AG04449 (cell line): ENCODE measurements around the gene WWTR1.

Experiments used
- CTCF ChIA-PET: fragments of 350-600 bp; formaldehyde crosslinking; extraction: SDS; loops from one replicate; lab custom pipeline; 2021; ENCODE audit warnings: antibody characterized with exemption; lab: Yijun Ruan, JAX
- POLR2A ChIA-PET: fragments of 400-600, 350-600 bp; formaldehyde crosslinking; extraction: SDS; loops from one replicate; lab custom pipeline; 2020; ENCODE audit warnings: antibody characterized with exemption, inconsistent platforms; lab: Yijun Ruan, JAX
- DNase-seq: peaks from one replicate; pipeline ENCODE4 v3.0.0-alpha.2; 2010; ENCODE audit warnings: low read depth, low spot score
- H3K4me3 ChIP-seq: 2 replicates; pipeline ENCODE4 v1.5.1; 2011; ENCODE audit warnings: low read depth, mild to moderate bottlenecking, control low read depth, low read length
- TF ChIP-seq, protein P1 (sequence below): IDR thresholded peaks from one replicate; pipeline ENCODE4 v1.5.1; 2011; ENCODE audit warnings: mild to moderate bottlenecking, moderate library complexity, low read length, control low read depth, inconsistent platforms; ENCODE audit not compliant: insufficient read depth; ENCODE audit errors: missing control alignments

Gene WWTR1

DNA sequence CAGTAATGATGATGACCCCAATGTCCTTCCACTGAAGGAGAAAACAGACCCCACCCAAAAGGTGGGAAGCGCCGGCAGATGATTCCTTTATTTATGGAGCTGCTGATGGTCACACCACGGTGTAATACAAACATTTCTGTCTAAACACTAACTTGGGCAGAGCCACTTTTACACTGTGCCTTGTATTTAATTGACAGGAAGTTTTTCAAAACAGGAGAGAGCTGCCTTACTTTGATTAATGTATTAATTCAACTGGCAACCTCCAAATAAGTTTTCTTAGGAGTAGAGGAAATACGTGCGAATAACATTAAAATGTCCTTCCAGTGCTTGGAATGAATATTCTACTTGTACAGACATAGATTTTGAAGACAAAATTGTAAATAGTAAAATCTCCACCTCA lies 70.4 kb downstream of the WWTR1 start:
- no peak for DNase-seq
- CTCF ChIA-PET = interaction anchor here (0.9 to 2.0 kb wide), 6 partner anchors 11 to 184 kb away, joined by 3 to 15 read pairs (median 3); no protein-coding TSS in a partner anchor
- POLR2A ChIA-PET = interaction anchor here (0.6 kb wide), 1 partner anchor 17 kb away, joined by 3 read pairs; no protein-coding TSS in a partner anchor
- H3K4me3 ChIP-seq = no peak overlapping the region
- TF ChIP-seq, protein P1, sequence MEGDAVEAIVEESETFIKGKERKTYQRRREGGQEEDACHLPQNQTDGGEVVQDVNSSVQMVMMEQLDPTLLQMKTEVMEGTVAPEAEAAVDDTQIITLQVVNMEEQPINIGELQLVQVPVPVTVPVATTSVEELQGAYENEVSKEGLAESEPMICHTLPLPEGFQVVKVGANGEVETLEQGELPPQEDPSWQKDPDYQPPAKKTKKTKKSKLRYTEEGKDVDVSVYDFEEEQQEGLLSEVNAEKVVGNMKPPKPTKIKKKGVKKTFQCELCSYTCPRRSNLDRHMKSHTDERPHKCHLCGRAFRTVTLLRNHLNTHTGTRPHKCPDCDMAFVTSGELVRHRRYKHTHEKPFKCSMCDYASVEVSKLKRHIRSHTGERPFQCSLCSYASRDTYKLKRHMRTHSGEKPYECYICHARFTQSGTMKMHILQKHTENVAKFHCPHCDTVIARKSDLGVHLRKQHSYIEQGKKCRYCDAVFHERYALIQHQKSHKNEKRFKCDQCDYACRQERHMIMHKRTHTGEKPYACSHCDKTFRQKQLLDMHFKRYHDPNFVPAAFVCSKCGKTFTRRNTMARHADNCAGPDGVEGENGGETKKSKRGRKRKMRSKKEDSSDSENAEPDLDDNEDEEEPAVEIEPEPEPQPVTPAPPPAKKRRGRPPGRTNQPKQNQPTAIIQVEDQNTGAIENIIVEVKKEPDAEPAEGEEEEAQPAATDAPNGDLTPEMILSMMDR = no peak

DNA sequence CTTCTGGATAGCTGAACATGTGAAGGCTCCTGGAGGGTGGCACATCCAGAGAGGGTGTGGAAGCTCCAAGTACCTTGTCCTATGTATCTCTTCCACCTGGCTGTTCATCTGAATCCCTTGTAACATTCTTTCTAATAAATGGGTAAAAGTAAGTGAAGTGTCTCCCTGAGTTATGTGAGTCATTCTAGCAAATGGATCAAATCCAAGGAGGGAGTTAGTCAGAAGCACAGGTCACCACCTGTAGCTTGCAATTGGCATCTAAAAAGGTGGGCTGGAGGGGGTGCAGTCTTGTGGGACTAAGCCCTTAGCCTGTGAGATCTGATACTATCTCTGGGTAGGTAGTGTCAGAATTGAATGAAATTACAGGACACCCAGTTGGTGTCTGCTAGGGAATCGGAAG lies 71.0 kb downstream of the WWTR1 start:
- TF ChIP-seq, protein P1 = no peak
- no peak for DNase-seq
- CTCF ChIA-PET = interaction anchor here (0.6 to 2.0 kb wide), 6 partner anchors 11 to 184 kb away, joined by 3 to 15 read pairs (median 3); no protein-coding TSS in a partner anchor
- POLR2A ChIA-PET = interaction anchor here (0.6 to 1.2 kb wide), 2 partner anchors 16 to 71 kb away, joined by 3 read pairs; partner anchors contain the start of gene WWTR1
- H3K4me3 ChIP-seq = no peak overlapping the region

- H3K4me3 ChIP-seq = no peak overlapping the region
- CTCF ChIA-PET = interaction anchor here (1.3 kb wide), 1 partner anchor 17 kb away, joined by 4 read pairs; no protein-coding TSS in a partner anchor
- no peak for DNase-seq
- POLR2A ChIA-PET = no interaction called here
- TF ChIP-seq, protein P1 = no peak
Observed at GRCh38 chr3:149585401-149585726, 72.5 kb downstream of the WWTR1 start.

- no peak overlapping the region for H3K4me3 ChIP-seq
- ChIA-PET POLR2A (interaction anchor here (0.9 kb wide), 1 partner anchor 37 kb away, joined by 3 read pairs; no protein-coding TSS in a partner anchor), CTCF (interaction anchor here (1.2 kb wide), 1 partner anchor 8 kb away, joined by 3 read pairs; no protein-coding TSS in a partner anchor)
- TF ChIP-seq, protein P1 = no peak
- DNase-seq = no peak
Observed at GRCh38 chr3:149583921-149584635, 73.7 kb downstream of the WWTR1 start.

GRCh38 chr3:149582395-149582794 lies 75.4 kb downstream of the WWTR1 start:
- POLR2A ChIA-PET = interaction anchor here (0.6 kb wide), 2 partner anchors 11 to 22 kb away, joined by 3 to 4 read pairs; no protein-coding TSS in a partner anchor
- TF ChIP-seq, protein P1 = no peak
- H3K4me3 ChIP-seq = no peak overlapping the region
- CTCF ChIA-PET = no interaction called here
- no peak for DNase-seq
